GM10266 (cell line): ENCODE data around the gene GSK3B.

Experiments
- DNase-seq: peaks from one replicate; pipeline ENCODE4 v3.0.0; 2012; ENCODE audit errors: extremely low spot score
- TF ChIP-seq, protein P1 (sequence below): IDR thresholded peaks from 2 replicates; pipeline ENCODE4 v1.5.1; 2012; ENCODE audit warnings: mild to moderate bottlenecking, low read depth; ENCODE audit not compliant: control insufficient read depth, insufficient read depth; ENCODE audit errors: missing control alignments

The GSK3B gene

DNA sequence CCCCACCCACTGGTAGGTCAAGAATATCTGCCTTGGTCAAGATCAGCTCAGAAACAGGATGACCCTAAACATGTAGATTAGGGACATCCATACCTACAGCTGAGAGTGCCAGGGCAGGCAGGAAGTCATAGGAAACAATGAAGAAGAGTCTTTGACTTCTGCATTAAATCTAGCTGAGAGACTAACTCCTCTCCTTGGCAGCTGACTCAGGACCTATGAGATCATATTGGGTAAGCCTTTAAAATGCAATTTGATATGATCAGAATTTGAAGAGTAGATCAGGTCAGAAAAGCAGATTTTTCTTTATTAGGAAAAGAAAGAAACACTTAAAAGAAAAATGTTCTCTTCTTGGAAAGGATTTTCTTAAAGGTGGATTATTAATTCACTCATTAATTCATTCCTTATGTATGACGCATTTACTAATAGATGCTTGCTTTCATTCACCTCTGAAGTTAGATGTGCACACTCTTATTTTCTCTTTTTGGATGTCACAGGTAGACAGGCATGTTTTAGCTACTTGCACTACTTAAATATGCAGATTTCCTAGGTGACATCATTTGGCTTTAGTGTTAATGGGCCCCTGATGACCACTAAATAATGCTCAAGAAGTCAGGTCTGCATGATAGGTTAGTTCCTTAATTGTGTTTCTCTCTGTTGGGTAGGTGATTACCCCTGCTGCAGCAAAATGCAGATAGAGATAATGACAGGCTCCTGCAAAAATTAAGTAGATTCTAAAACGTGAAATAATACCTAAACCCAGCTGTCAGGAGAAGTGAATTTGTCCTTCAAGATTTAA, 35.7 kb upstream of the GSK3B start:
- TF ChIP-seq, protein P1, sequence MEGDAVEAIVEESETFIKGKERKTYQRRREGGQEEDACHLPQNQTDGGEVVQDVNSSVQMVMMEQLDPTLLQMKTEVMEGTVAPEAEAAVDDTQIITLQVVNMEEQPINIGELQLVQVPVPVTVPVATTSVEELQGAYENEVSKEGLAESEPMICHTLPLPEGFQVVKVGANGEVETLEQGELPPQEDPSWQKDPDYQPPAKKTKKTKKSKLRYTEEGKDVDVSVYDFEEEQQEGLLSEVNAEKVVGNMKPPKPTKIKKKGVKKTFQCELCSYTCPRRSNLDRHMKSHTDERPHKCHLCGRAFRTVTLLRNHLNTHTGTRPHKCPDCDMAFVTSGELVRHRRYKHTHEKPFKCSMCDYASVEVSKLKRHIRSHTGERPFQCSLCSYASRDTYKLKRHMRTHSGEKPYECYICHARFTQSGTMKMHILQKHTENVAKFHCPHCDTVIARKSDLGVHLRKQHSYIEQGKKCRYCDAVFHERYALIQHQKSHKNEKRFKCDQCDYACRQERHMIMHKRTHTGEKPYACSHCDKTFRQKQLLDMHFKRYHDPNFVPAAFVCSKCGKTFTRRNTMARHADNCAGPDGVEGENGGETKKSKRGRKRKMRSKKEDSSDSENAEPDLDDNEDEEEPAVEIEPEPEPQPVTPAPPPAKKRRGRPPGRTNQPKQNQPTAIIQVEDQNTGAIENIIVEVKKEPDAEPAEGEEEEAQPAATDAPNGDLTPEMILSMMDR = no peak
- no peak for DNase-seq

DNA sequence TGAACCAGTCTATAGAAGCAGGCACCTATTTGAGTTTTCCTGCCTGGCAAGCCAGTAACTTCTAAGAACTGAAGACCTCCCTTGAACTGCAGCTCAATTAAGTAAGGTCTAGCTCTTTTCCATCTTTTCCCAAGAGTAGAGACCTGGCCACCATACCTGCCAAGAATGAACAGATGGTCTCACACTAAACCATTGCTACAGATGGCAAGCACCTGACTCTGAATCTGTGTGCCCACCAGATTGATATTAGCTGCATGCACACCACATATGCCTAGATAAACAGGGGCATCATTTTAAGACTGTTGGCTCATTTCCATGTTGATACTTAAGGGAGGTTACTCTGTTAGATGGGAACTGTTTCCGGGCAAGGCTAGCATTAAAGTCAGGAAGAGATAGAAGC, 34.8 kb upstream of the GSK3B start:
- DNase-seq = no peak
- TF ChIP-seq, protein P1 = no peak

DNA sequence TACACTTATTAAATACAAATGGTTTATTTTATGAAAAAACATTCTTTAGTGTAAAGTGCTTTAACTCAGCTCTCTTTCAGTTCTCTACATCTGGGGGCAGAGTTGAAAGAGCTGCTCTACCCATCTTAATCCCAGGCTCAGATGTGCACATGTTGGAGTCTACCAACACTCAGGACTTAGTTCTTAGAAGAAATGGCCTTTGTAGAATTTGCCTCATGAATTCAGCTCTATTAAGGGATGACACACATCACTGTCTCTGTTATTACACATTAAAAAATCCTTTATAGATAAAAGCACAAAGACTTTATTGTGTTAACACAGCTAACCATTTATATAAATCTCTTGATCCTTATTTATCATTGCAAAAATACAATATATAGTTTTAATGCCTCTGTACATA, 31.7 kb upstream of the GSK3B start:
- TF ChIP-seq, protein P1 = no peak
- DNase-seq = no peak

DNA sequence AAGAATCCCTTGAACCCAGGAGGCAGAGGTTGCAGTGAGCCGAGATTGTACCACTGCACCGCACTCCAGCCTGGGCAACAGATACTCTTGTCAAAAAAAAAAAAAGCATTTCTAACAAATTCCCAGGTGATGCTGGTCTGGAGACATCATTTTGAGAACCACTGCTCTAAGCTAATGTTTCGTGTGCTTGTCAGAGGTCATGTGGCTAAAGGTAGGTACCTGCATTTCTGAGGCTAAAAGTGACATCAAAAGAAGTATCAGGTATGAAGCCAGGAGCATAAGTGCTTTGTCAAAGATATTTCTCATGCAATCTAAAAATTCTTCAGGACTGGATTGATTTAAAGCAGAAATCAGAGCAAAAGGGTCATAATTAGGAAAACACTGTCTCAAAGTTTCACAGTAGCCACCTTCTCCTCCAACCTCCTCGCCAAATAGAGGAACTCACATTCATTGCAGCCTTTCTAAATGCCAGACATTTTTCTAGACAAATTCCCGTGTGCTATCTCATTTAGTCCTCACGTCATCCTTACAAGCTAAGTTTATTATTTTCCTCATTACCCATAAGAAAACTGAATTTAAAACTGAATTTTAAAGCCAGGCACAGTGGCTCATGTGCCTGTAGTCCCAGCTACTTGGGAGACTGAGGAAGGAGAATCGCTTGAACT, 25.7 kb upstream of the GSK3B start:
- DNase-seq = no peak
- TF ChIP-seq, protein P1 = no peak

DNA sequence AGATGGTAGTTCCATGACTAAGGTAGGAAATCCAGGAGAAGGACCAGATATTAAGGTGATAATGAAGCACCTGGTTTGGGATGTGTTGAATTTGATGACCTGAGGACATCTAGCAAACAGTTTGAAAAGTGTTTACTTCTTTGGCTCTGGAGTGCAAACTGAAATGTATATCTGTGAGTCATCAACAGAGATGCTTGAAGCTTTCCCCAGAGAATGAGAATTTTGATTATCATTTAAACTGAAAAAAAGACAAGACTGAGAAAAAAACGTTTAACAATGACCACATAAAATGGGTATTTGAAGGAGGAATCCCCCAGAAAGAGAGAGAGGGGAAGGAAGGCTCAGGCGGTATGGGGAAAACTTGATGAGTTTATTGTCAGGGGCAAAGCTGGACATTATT, 20.7 kb upstream of the GSK3B start:
- TF ChIP-seq, protein P1 = no peak
- DNase-seq = no peak

DNA sequence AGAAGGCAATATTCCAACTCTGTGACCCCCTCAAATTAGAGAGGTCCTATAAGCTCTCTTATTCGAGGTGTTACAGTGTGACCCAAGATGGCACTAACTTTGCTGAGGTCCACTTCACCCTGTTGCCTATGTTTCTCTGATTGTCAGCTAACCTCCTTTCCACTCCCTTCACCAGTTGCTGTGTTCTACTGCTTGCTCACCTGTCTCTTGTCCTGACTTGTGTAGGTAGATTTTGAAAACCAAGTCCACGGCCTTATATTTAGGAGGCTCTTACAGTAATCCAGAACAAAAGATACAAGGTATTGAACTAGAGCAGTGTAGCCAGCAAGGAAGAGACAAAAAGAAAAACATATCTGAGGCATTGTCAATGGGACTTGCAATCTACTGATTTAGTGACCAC, 20.1 kb upstream of the GSK3B start:
- TF ChIP-seq, protein P1 = no peak
- no peak for DNase-seq
